Sigmoid colon (tissue), 7 donors: ENCODE data around the gene GPATCH4. TPM values are rescaled to one million over a fixed set of nuclear protein-coding genes. Genes with fewer than 3 reads are reported as not detected.
A peak's percentile ranks its signal among the peaks of the same experiment; 100 is the strongest.

ENCODE experiments used
- DNase-seq: peaks from one replicate; pipeline ENCODE4 v3.0.0-alpha.2; 2019
- H3K27ac ChIP-seq, 4 donors: fragments of 200-600 bp; sonication (generic); one replicate each; pipeline ENCODE4 v1.5.1; 2016 to 2019; ENCODE audit warnings: mild to moderate bottlenecking in 1 of 4
- H3K27me3 ChIP-seq, 3 donors: fragments of 200-600 bp; sonication (generic); one replicate each; pipeline ENCODE4 v1.5.1; 2019; ENCODE audit warnings: mild to moderate bottlenecking in 1 of 3
- H3K36me3 ChIP-seq, 4 donors: fragments of 200-600 bp; sonication (generic); one replicate each; pipeline ENCODE4 v1.5.1; 2016 to 2019
- H3K4me1 ChIP-seq, 4 donors: fragments of 200-600 bp; sonication (generic); one replicate each; pipeline ENCODE4 v1.5.1; 2017 to 2019
- H3K4me3 ChIP-seq, 4 donors: fragments of 200-600 bp; sonication (generic); one replicate each; pipeline ENCODE4 v1.5.1; 2017 to 2019; ENCODE audit warnings: mild to moderate bottlenecking in 2 of 4, moderate library complexity in 1 of 4
- H3K9me3 ChIP-seq, 4 donors: fragments of 200-600 bp in 3 of 4; sonication (generic) in 3 of 4; one replicate each; pipeline versions ENCODE4 v1.5.1 to v1.6.1; 2013 to 2019
- EP300 ChIP-seq, 4 donors: sonication (generic); formaldehyde crosslinking; IDR thresholded peaks; one replicate each; pipeline ENCODE4 v1.6.1; 2017; ENCODE audit warnings: antibody characterized with exemption in 4 of 4
- POLR2A ChIP-seq, 2 donors: fragments of 450-650 bp; IDR thresholded peaks; one replicate each; pipeline ENCODE4 v1.6.1; 2016; ENCODE audit warnings: antibody characterized with exemption in 2 of 2, mild to moderate bottlenecking in 2 of 2, moderate library complexity in 2 of 2
- POLR2AphosphoS5 ChIP-seq, 4 donors: sonication (generic); formaldehyde crosslinking; IDR thresholded peaks; one replicate each; pipeline ENCODE4 v1.6.1; 2017; ENCODE audit warnings: antibody characterized with exemption in 4 of 4
- WGBS, 2 donors: extraction: QIAGEN DNeasy Blood & Tissue Kit; methylation state at CpG; one replicate each; pipeline ENCODE4 v1.1.7; 2013; 5-methylcytosine and 5-hydroxymethylcytosine counted together
- intact Hi-C: fragments of 100-400 bp; cut with DNase I; formaldehyde crosslinking; loops from one replicate; pipeline ENCODE4 v1.15.1; 2023
- polyA plus RNA-seq, 3 donors: library from polyadenylated mRNA; stranded (reverse); fragments of 200-250 nt; gene quantifications; one replicate each; pipeline ENCODE4 v1.2.3, GENCODE V29; 2013
- total RNA-seq, 4 donors: library from RNA; depleted of rRNA; stranded (reverse); fragments of >200 nt; gene quantifications; one replicate each; pipeline ENCODE4 v1.1.0, GENCODE V29; 2016
- TF ChIP-seq, protein P1 (sequence below), 4 experiments: fragments of 450-650 bp in 3 of 4; fragments of 200-600 bp in 1 of 4; IDR thresholded peaks; one replicate each; pipeline ENCODE4 v1.5.1; 2016 to 2019; ENCODE audit warnings: antibody characterized with exemption in 4 of 4, mild to moderate bottlenecking in 3 of 4, moderate library complexity in 2 of 4
- donor health status: healthy with polysubstance abuse.
- donor health status: Bipolar disorder and iron deficiency.
- donor health status: healthy.

The GPATCH4 gene
- total and polyA plus RNA-seq, 7 donors: 10.2 to 32.9 (median 17.4) TPM

DNA sequence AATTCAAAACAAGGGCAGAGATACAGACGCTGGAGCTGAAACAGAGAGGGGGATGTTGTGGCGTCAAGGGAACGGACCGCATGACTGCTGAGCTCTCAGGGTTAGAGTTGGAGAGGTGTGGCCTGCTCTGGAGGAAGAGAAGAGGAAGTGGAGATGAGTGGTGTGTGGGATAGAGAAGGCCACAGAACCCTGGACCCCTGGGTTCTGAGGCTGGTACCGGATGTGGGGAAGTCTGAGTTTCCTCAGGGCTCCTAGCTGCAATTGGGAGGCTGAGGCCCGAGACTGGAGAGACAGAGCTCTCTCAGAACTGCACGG is 42.5 kb upstream of the GPATCH4 start:
- intact Hi-C loops: no loop called here
- Histone ChIP-seq H3K4me1 (peaks cover 0 to 18% (median 15%) of the 10 kb centered on the region in 4 donors), H3K9me3 (no peaks in the 10 kb centered on the region), H3K27ac (no peak overlapping the region), H3K36me3 (no peaks in the 10 kb centered on the region), H3K4me3 (no peak overlapping the region), H3K27me3 (peaks cover 25 to 97% (median 81%) of the 10 kb centered on the region in 3 donors)
- DNase-seq: no peak
- 41 to 85% methylated on average over 7 of the region's 7 CpGs for WGBS, 2 donors
- TF ChIP-seq EP300 (IDR thresholded peaks at IDR 0.05): no peak
- TF ChIP-seq, protein P1, sequence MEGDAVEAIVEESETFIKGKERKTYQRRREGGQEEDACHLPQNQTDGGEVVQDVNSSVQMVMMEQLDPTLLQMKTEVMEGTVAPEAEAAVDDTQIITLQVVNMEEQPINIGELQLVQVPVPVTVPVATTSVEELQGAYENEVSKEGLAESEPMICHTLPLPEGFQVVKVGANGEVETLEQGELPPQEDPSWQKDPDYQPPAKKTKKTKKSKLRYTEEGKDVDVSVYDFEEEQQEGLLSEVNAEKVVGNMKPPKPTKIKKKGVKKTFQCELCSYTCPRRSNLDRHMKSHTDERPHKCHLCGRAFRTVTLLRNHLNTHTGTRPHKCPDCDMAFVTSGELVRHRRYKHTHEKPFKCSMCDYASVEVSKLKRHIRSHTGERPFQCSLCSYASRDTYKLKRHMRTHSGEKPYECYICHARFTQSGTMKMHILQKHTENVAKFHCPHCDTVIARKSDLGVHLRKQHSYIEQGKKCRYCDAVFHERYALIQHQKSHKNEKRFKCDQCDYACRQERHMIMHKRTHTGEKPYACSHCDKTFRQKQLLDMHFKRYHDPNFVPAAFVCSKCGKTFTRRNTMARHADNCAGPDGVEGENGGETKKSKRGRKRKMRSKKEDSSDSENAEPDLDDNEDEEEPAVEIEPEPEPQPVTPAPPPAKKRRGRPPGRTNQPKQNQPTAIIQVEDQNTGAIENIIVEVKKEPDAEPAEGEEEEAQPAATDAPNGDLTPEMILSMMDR (IDR thresholded peaks at IDR 0.05): no peak
- TF ChIP-seq POLR2AphosphoS5 (IDR thresholded peaks at IDR 0.05): no peak
- TF ChIP-seq POLR2A (IDR thresholded peaks at IDR 0.05): no peak

DNA sequence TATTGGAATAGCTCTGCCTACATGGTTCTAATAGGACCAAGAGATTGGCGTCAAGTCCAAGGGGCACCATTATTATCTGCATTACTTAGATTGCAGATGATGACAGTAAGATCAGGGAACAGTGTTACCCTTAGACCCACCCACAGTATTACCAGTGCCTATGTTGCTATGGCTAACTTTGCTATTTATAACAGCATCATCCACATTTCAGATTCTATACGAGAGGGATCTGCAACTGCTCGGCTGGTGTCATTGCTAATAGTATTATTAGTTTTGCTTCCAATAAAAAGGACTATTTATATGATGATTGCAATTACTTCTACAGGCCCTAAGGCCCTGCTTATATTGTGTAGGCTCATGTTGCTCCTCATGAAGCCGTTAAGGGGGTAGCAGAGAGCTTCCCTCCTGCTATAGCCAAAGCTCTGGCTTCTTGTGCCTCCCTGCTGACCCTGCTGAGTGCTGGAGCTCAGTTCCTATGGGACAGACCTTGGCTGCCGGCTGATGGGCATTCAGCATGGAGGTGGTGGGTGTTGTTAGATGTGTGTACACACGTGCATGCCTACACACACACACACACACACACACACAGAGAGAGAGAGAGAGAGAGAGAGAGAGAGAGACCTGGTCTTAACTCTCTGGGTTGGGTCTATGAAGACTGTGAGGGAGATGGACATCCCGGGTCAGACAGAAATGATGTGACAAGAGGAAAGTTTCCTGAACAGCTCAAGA is 41.9 kb upstream of the GPATCH4 start:
- intact Hi-C loops: no loop called here
- TF ChIP-seq, protein P1 (IDR thresholded peaks at IDR 0.05): no peak
- TF ChIP-seq POLR2A (IDR thresholded peaks at IDR 0.05) (no peak), EP300 (IDR thresholded peaks at IDR 0.05) (no peak), POLR2AphosphoS5 (IDR thresholded peaks at IDR 0.05) (no peak)
- Histone ChIP-seq H3K27me3 (peaks cover 26 to 97% (median 86%) of the 10 kb centered on the region in 3 donors), H3K9me3 (no peaks in the 10 kb centered on the region), H3K36me3 (no peaks in the 10 kb centered on the region), H3K4me3 (no peak overlapping the region), H3K27ac (no peak overlapping the region), H3K4me1 (peaks cover 0 to 18% (median 15%) of the 10 kb centered on the region in 4 donors)
- WGBS, 2 donors: 59 to 76% methylated on average over 7 of the region's 7 CpGs
- no peak for DNase-seq

DNA sequence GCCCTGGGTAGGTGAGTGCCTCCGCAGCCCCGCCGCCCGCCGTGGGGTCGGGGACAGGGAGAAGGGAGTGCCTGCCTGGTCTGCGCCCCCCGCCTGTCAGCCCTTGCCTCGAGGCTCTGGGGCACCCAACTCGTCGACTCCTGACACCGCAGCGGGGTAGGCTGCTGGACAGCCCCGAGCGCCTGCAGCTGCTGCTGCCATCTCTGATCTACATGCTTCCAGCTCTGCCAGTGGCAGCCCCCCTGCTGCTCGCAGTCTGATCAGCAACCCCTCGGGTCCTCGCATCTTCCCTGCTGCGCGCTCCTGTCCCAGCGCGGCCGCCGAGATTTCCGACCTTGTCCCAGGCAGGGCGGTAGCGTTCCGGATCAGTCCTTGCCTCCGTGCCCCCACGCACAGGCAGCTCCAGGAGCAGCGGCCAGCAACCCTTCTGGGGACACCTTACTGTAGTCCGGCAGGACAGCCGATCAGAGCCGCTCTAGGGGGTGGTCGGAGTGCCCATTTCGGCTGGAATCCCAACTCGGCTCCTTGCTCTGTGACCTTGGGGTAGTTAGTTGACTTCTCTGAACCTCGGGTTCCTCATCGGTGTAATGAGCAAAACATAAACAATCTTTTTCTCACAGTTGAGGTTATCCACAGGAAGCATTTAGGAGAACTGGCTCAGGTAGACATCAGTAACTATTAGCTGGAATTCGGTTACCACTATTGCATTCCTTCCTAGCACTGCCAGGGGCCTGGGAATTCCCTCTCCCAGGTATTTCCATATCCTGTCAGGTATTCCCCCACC is 41.2 kb upstream of the GPATCH4 start:
- no peaks in the 10 kb centered on the region for H3K9me3 ChIP-seq
- peaks cover 0 to 18% (median 15%) of the 10 kb centered on the region in 4 donors for H3K4me1 ChIP-seq
- H3K4me3 ChIP-seq: peak overlapping the region in 3 of 4 donors; percentile 33 to 47 (median 44)
- H3K27me3 ChIP-seq: peaks cover 31 to 97% (median 89%) of the 10 kb centered on the region in 3 donors
- H3K36me3 ChIP-seq: no peaks in the 10 kb centered on the region
- no peak for DNase-seq
- TF ChIP-seq EP300 (IDR thresholded peaks at IDR 0.05): no peak
- TF ChIP-seq POLR2AphosphoS5 (IDR thresholded peaks at IDR 0.05): no peak
- no peak for TF ChIP-seq POLR2A (IDR thresholded peaks at IDR 0.05)
- TF ChIP-seq, protein P1 (IDR thresholded peaks at IDR 0.05): no peak
- intact Hi-C loops: no loop called here
- no peak overlapping the region for H3K27ac ChIP-seq
- WGBS, 2 donors: 31 to 68% methylated on average over 40 of the region's 40 CpGs

DNA sequence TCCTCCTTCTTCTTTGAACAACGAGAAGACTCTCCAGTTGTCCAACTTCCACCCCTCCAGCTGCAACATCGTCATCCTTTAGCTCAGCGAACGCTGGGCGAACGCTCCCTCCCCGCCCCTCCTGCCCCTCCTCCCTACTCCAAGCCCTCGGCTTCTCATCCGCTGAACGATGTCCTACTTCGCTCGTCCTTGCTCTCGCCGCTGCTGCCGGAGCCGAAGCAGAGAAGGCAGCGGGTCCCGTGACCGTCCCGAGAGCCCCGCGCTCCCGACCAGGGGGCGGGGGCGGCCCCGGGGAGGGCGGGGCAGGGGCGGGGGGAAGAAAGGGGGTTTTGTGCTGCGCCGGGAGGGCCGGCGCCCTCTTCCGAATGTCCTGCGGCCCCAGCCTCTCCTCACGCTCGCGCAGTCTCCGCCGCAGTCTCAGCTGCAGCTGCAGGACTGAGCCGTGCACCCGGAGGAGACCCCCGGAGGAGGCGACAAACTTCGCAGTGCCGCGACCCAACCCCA is 40.5 kb upstream of the GPATCH4 start, which contains the start of gene BCAN:
TSS of gene BCAN (plus strand) at position 357 of the 504 bp plus-strand sequence. CDS start 3,938 bp downstream, outside the sequence.
- peak; percentile 75 for DNase-seq
- 3 to 22% methylated on average over 46 of the region's 46 CpGs for WGBS, 2 donors
- Histone ChIP-seq H3K4me1 (peaks cover 0 to 18% (median 15%) of the 10 kb centered on the region in 4 donors), H3K9me3 (no peaks in the 10 kb centered on the region), H3K36me3 (no peaks in the 10 kb centered on the region), H3K27me3 (peaks cover 31 to 97% (median 88%) of the 10 kb centered on the region in 3 donors), H3K4me3 (peak within 1 kb of the TSS; percentile 1 to 47 (median 38)), H3K27ac (no peak within 1 kb of the TSS)
- intact Hi-C loops: no loop called here
- TF ChIP-seq POLR2A (IDR thresholded peaks at IDR 0.05) (no peak), EP300 (IDR thresholded peaks at IDR 0.05) (no peak), POLR2AphosphoS5 (IDR thresholded peaks at IDR 0.05) (no peak)
- TF ChIP-seq, protein P1 (IDR thresholded peaks at IDR 0.05): no peak
